OCI-LY7 (cell line): Measurements from ENCODE around the gene KANSL1. TPM values are rescaled to one million over a fixed set of nuclear protein-coding genes. Genes with fewer than 3 reads are reported as not detected.

Experiments
- BruUV-seq: library from RNA; stranded (reverse); fragments of 400-500 nt; replicated peaks from 2 replicates; lab custom pipeline; 2021; lab: Mats Ljungman, UMichigan
- CTCF ChIA-PET: fragments of 300-600 bp; sonication (Branson Sonifier 250); formaldehyde crosslinking; loops from one replicate; lab custom pipeline; 2022; ENCODE audit warnings: antibody characterized with exemption; ENCODE audit not compliant: unreplicated experiment; lab: Charles Lee
- POLR2A ChIA-PET: fragments of 300-600 bp; sonication (Branson Sonifier 250); formaldehyde crosslinking; loops from one replicate; lab custom pipeline; 2022; ENCODE audit warnings: antibody characterized with exemption; lab: Charles Lee
- DNase-seq: peaks from one replicate; pipeline ENCODE4 v3.0.0-alpha.2; 2015; ENCODE audit warnings: low spot score
- H2AFZ ChIP-seq: fragments of 200-600 bp; sonication (generic), shearing (Covaris generic); 2 replicates; pipeline ENCODE4 v1.6.1; 2014; ENCODE audit warnings: mild to moderate bottlenecking, antibody characterized with exemption, low read length, moderate library complexity
- H3K27ac ChIP-seq: fragments of 200-600 bp; sonication (generic); 2 replicates; pipeline ENCODE4 v1.5.1; 2014; ENCODE audit warnings: mixed run types, low read depth, mild to moderate bottlenecking, moderate library complexity, low read length, inconsistent platforms; ENCODE audit not compliant: poor library complexity, severe bottlenecking
- H3K36me3 ChIP-seq: fragments of 200-600 bp; sonication (generic); 2 replicates; pipeline ENCODE4 v1.6.1; 2014; ENCODE audit warnings: mild to moderate bottlenecking, antibody characterized with exemption, low read length, moderate library complexity, mixed read lengths; ENCODE audit not compliant: insufficient read depth
- H3K4me1 ChIP-seq: fragments of 200-600 bp; sonication (generic); 2 replicates; pipeline ENCODE4 v1.5.1; 2014; ENCODE audit warnings: mild to moderate bottlenecking, low read length; ENCODE audit not compliant: insufficient read depth, poor library complexity, severe bottlenecking
- H3K4me2 ChIP-seq: fragments of 200-600 bp; sonication (generic); 2 replicates; pipeline ENCODE4 v1.6.1; 2014; ENCODE audit warnings: mild to moderate bottlenecking, low read length
- H3K4me3 ChIP-seq: fragments of 200-600 bp; sonication (generic); 2 replicates; pipeline ENCODE4 v1.5.1; 2014; ENCODE audit warnings: mild to moderate bottlenecking, low read depth, low read length; ENCODE audit not compliant: poor library complexity, severe bottlenecking
- H3K79me2 ChIP-seq: fragments of 200-600 bp; sonication (generic); 2 replicates; pipeline ENCODE4 v1.6.1; 2016; ENCODE audit warnings: low read depth, mild to moderate bottlenecking, low read length, moderate library complexity, mixed read lengths; ENCODE audit not compliant: insufficient read depth
- H3K9me2 ChIP-seq: fragments of 200-600 bp; sonication (generic); 2 replicates; pipeline ENCODE4 v1.6.1; 2016; ENCODE audit warnings: mild to moderate bottlenecking, low read length, mixed read lengths; ENCODE audit not compliant: insufficient read depth
- H3K9me3 ChIP-seq: fragments of 200-600 bp; sonication (generic); 2 replicates; pipeline ENCODE4 v1.6.1; 2014; ENCODE audit warnings: mild to moderate bottlenecking, mixed run types, low read length, mixed read lengths
- H4K20me1 ChIP-seq: fragments of 200-600 bp; sonication (generic); 2 replicates; pipeline ENCODE4 v1.6.1; 2014; ENCODE audit warnings: mild to moderate bottlenecking, antibody characterized with exemption, low read length, moderate library complexity, mixed read lengths; ENCODE audit not compliant: insufficient read depth
- EZH2phosphoT487 ChIP-seq: fragments of 200-600 bp; sonication (generic); IDR thresholded peaks from 2 replicates; pipeline ENCODE4 v1.6.1; 2018; ENCODE audit warnings: low read depth, borderline replicate concordance, mild to moderate bottlenecking, mixed run types, antibody characterized with exemption, low read length, moderate library complexity, mixed read lengths
- intact Hi-C: fragments of 100-400 bp; cut with micrococcal nuclease; formaldehyde crosslinking; loops from one replicate; pipeline ENCODE4 v1.10.0; 2022; ENCODE audit not compliant: unreplicated experiment
- total RNA-seq, 2 experiments: library from RNA; depleted of rRNA in 1 of 2; stranded (reverse); fragments of >200 nt in 1 of 2; shearing (Covaris generic) in 1 of 2; gene quantifications; 2 replicates each; pipeline ENCODE4 v1.2.3, GENCODE V29; 2014 to 2022
- TF ChIP-seq, protein P1 (sequence below): fragments of 200-600 bp; sonication (generic); conservative IDR thresholded peaks from 2 replicates; pipeline ENCODE4 v1.5.1; 2014; ENCODE audit warnings: mild to moderate bottlenecking, antibody characterized with exemption, low read length, moderate library complexity, mixed read lengths

The KANSL1 gene
- total RNA-seq, 2 experiments from 2014 or later = 96.9 to 129 TPM

DNA sequence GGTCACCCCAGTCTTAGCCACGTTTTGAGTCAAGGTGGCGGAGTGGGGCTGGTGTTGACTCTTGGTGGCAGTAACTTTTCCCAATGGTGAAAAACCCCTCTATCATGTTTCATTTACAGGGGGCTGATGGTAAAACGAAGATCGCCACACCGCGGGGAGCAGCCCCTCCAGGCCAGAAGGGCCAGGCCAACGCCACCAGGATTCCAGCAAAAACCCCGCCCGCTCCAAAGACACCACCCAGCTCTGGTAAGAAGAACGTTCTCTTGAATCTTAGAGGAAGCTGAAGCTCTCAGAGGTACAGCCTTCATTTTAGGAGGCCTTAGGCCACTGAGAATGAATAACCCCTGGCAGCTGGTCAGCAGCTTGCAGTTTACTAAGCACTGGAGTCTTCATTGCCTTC is 201.9 kb downstream of the KANSL1 start:
- Histone ChIP-seq H3K4me1 (no peaks in the 10 kb centered on the region), H2AFZ (no peak overlapping the region), H3K9me2 (no peaks in the 10 kb centered on the region), H3K9me3 (no peaks in the 10 kb centered on the region), H3K4me3 (no peak overlapping the region), H3K79me2 (no peaks in the 10 kb centered on the region), H3K36me3 (no peaks in the 10 kb centered on the region), H4K20me1 (no peaks in the 10 kb centered on the region), H3K27ac (no peak overlapping the region), H3K4me2 (no peak overlapping the region)
- no peak for TF ChIP-seq EZH2phosphoT487
- TF ChIP-seq, protein P1, sequence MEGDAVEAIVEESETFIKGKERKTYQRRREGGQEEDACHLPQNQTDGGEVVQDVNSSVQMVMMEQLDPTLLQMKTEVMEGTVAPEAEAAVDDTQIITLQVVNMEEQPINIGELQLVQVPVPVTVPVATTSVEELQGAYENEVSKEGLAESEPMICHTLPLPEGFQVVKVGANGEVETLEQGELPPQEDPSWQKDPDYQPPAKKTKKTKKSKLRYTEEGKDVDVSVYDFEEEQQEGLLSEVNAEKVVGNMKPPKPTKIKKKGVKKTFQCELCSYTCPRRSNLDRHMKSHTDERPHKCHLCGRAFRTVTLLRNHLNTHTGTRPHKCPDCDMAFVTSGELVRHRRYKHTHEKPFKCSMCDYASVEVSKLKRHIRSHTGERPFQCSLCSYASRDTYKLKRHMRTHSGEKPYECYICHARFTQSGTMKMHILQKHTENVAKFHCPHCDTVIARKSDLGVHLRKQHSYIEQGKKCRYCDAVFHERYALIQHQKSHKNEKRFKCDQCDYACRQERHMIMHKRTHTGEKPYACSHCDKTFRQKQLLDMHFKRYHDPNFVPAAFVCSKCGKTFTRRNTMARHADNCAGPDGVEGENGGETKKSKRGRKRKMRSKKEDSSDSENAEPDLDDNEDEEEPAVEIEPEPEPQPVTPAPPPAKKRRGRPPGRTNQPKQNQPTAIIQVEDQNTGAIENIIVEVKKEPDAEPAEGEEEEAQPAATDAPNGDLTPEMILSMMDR = no peak
- ChIA-PET CTCF (no interaction called here), POLR2A (no interaction called here)
- no peak for DNase-seq
- no TSS peak for BruUV-seq
- intact Hi-C loops = no loop called here

DNA sequence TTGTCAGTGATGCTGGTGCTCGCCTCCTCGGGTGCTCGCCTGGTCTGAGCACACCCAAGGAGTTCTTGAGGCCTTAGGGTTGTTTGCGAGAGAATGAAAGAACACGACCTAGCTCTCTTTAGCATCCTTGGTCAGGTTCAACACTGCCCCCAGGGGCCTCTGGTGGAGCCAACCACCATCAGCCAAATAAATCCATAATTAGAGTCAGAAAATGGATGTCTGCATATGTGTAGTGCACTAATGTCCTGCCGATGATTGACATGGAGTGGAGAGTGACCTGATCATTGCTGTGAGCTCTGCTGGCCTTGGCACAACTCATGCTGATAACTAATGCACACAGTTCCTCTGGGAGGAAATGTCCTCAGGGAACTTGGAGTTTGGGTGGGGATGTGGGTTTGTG is 202.3 kb downstream of the KANSL1 start:
- Histone ChIP-seq H3K4me2 (no peak overlapping the region), H2AFZ (no peak overlapping the region), H4K20me1 (no peaks in the 10 kb centered on the region), H3K4me3 (no peak overlapping the region), H3K27ac (no peak overlapping the region), H3K36me3 (no peaks in the 10 kb centered on the region), H3K4me1 (no peaks in the 10 kb centered on the region), H3K9me3 (no peaks in the 10 kb centered on the region), H3K9me2 (no peaks in the 10 kb centered on the region), H3K79me2 (no peaks in the 10 kb centered on the region)
- intact Hi-C loops = no loop called here
- no peak for DNase-seq
- no peak for TF ChIP-seq EZH2phosphoT487
- TF ChIP-seq, protein P1 = peak; percentile 36; the same call in 1 of the 2 replicates
- ChIA-PET POLR2A (no interaction called here), CTCF (no interaction called here)
- no TSS peak for BruUV-seq

DNA sequence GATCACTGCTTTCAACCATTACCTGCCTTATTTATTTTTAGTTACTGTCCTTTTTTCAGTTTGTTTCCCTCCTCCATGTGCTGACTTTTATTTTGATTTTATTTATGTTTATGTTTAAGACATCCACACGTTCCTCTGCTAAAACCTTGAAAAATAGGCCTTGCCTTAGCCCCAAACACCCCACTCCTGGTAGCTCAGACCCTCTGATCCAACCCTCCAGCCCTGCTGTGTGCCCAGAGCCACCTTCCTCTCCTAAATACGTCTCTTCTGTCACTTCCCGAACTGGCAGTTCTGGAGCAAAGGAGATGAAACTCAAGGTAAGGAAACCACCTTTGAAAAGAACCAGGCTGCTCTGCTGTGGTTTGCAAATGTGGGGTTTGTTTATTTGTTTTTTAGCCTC is 203.5 kb downstream of the KANSL1 start:
- Histone ChIP-seq H3K4me3 (no peak overlapping the region), H3K4me1 (no peaks in the 10 kb centered on the region), H2AFZ (no peak overlapping the region), H3K36me3 (no peaks in the 10 kb centered on the region), H3K9me3 (no peaks in the 10 kb centered on the region), H4K20me1 (no peaks in the 10 kb centered on the region), H3K9me2 (no peaks in the 10 kb centered on the region), H3K27ac (no peak overlapping the region), H3K79me2 (no peaks in the 10 kb centered on the region), H3K4me2 (no peak overlapping the region)
- TF ChIP-seq EZH2phosphoT487 = no peak
- TF ChIP-seq, protein P1 = no peak
- no TSS peak for BruUV-seq
- intact Hi-C loops = no loop called here
- CTCF ChIA-PET = no interaction called here
- no peak for DNase-seq
- POLR2A ChIA-PET = no interaction called here
